HUES6 (cell line): Measurements from ENCODE around the gene COPZ2.

Experiments used
- H3K27ac ChIP-seq: 2 replicates; pipeline ENCODE4 v1.7.0; 2013; ENCODE audit warnings: low read depth, mild to moderate bottlenecking, low read length, inconsistent platforms
- H3K27me3 ChIP-seq: 2 replicates; pipeline ENCODE4 v1.6.1; 2013; ENCODE audit warnings: low read length; ENCODE audit not compliant: control insufficient read depth, insufficient read depth
- H3K36me3 ChIP-seq: 2 replicates; pipeline ENCODE4 v1.6.1; 2013; ENCODE audit warnings: low read length; ENCODE audit not compliant: control insufficient read depth, insufficient read depth
- H3K4me1 ChIP-seq: 2 replicates; pipeline ENCODE4 v1.6.1; 2013; ENCODE audit warnings: low read length; ENCODE audit not compliant: control insufficient read depth, insufficient read depth
- H3K4me3 ChIP-seq: 2 replicates; pipeline ENCODE4 v1.5.1; 2013; ENCODE audit warnings: low read depth, low read length
- H3K9ac ChIP-seq: one replicate; pipeline ENCODE4 v1.6.1; 2013; ENCODE audit warnings: mild to moderate bottlenecking, low read length
- H3K9me3 ChIP-seq: 2 replicates; pipeline ENCODE4 v1.6.1; 2013; ENCODE audit warnings: low read depth, low read length; ENCODE audit not compliant: control insufficient read depth, insufficient read depth

The COPZ2 gene

GRCh38 chr17:48016112-48016511 is 21.5 kb downstream of the COPZ2 start:
- Histone ChIP-seq H3K9me3 (no peaks in the 10 kb centered on the region), H3K9ac (no peak overlapping the region), H3K36me3 (no peaks in the 10 kb centered on the region), H3K4me3 (no peak overlapping the region), H3K27ac (no peak overlapping the region), H3K4me1 (peaks cover 26% of the 10 kb centered on the region), H3K27me3 (peaks cover 18% of the 10 kb centered on the region)

DNA sequence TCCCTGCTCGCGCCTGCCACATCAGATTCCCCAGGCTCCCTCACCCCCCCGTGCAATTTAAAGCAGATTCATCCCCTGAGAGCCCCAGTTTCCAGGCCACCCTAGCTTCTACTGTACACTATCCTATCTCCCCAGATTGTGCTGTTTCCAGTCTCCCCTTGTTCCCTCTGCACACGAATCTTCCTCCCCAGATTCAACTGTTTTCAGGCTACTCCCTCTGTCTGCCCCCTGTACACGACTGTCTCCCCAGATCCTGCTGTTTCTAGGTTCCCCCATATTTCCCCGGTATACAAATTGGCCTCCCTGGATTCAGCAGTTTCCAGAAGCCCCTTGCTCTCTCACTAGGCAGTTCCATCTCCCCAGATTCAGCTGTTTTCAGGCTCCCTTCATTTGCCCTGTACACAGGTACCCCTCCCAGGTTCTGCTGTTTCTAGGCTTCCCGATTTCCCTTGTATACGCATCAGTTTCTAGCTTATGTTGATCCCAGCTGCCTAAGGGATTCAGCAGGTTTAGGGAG is 22.9 kb downstream of the COPZ2 start:
- H3K4me3 ChIP-seq, result no peak overlapping the region

GRCh38 chr17:48013876-48014594 is 23.6 kb downstream of the COPZ2 start:
- H3K4me3 ChIP-seq, result no peak overlapping the region
- peaks cover 18% of the 10 kb centered on the region for H3K27me3 ChIP-seq
- no peaks in the 10 kb centered on the region for H3K36me3 ChIP-seq
- H3K27ac ChIP-seq, result no peak overlapping the region
- H3K9me3 ChIP-seq, result no peaks in the 10 kb centered on the region
- peaks cover 27% of the 10 kb centered on the region for H3K4me1 ChIP-seq
- H3K9ac ChIP-seq, result no peak overlapping the region

More for the DNA sequence above, 22.9 kb downstream of the COPZ2 start:
- Histone ChIP-seq H3K36me3 (no peaks in the 10 kb centered on the region), H3K4me1 (peaks cover 27% of the 10 kb centered on the region), H3K27ac (no peak overlapping the region), H3K27me3 (peaks cover 18% of the 10 kb centered on the region), H3K9ac (no peak overlapping the region), H3K9me3 (no peaks in the 10 kb centered on the region)

- Histone ChIP-seq H3K9ac (no peak overlapping the region), H3K4me3 (peak overlapping the region; percentile 72), H3K27ac (no peak overlapping the region)
These were observed 24.9 kb downstream of the COPZ2 start for GRCh38 chr17:48012654-48013053.

GRCh38 chr17:48012151-48012520 is 25.5 kb downstream of the COPZ2 start:
- Histone ChIP-seq H3K27ac (no peak overlapping the region), H3K4me1 (peaks cover 27% of the 10 kb centered on the region), H3K9ac (peak overlapping the region; percentile 46), H3K36me3 (no peaks in the 10 kb centered on the region), H3K4me3 (peak overlapping the region; percentile 72), H3K27me3 (peaks cover 18% of the 10 kb centered on the region), H3K9me3 (no peaks in the 10 kb centered on the region)

More at GRCh38 chr17:48012654-48013053, 24.9 kb downstream of the COPZ2 start:
- Histone ChIP-seq H3K4me1 (peaks cover 27% of the 10 kb centered on the region), H3K9me3 (no peaks in the 10 kb centered on the region), H3K36me3 (no peaks in the 10 kb centered on the region), H3K27me3 (peaks cover 18% of the 10 kb centered on the region)

DNA sequence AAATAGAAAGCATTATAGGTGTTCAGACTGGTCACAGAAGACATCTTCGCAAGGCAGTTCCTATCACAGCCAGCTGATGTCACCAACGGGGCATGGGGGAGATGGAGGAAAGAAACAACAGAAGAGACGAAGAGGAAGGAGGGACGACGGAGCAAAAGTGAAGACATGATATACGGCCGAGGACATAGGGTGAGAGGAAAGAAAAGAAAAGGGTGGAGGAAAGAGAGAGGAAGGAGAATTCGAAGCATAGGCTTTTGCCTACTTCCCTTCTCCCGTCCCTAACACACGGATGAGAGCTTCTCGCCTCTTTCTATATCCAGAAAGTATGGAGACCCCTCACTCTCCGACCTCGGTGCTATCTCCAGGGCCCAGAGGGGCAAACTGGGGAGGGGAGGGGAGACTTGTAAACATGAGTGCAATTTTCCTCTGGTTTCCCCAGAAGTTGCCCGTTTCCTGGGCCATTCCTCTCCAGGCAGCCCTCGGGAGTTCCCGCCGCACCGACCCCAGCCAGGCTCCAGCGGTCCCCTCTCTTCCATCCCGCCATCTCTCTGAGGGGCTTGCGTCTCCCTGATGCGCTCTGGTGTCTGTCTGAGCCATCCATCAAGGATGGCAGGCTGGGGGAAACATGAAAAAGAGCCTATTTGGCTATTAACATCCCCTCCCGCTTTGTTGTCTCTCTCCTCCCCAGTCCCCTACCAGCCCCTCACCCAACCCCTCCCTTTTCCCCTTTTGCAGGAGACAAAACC is 26.0 kb downstream of the COPZ2 start:
- H3K4me3 ChIP-seq, result peak overlapping the region; percentile 72
- no peaks in the 10 kb centered on the region for H3K9me3 ChIP-seq
- peak overlapping the region; percentile 46 for H3K9ac ChIP-seq
- H3K36me3 ChIP-seq, result no peaks in the 10 kb centered on the region
- H3K4me1 ChIP-seq, result peaks cover 27% of the 10 kb centered on the region
- H3K27me3 ChIP-seq, result peaks cover 18% of the 10 kb centered on the region
- H3K27ac ChIP-seq, result no peak overlapping the region

DNA sequence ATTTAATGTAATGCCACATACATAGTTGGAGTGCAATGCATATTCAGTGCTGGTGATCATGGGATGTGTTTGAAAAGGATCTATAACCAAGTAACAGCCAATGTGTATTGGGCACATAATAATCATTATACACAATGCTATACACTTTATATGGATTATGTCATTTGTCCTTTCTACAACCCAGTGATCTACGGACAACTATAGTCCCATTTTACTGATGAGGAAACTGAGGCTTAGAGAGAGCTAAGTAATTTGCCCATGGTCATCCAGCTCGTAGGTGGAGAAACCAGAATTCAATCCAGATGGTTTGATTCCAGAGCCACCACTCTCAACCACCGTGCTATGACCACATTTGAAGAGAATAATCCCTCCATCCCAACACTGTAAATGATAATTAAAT is 27.4 kb downstream of the COPZ2 start:
- Histone ChIP-seq H3K4me1 (peaks cover 34% of the 10 kb centered on the region), H3K36me3 (no peaks in the 10 kb centered on the region), H3K9me3 (no peaks in the 10 kb centered on the region), H3K27ac (no peak overlapping the region), H3K4me3 (no peak overlapping the region), H3K27me3 (peaks cover 18% of the 10 kb centered on the region), H3K9ac (no peak overlapping the region)

GRCh38 chr17:48006936-48007709 is 30.5 kb downstream of the COPZ2 start:
- Histone ChIP-seq H3K27ac (no peak overlapping the region), H3K4me3 (no peak overlapping the region), H3K9ac (no peak overlapping the region), H3K36me3 (no peaks in the 10 kb centered on the region), H3K27me3 (no peaks in the 10 kb centered on the region), H3K4me1 (peaks cover 40% of the 10 kb centered on the region), H3K9me3 (no peaks in the 10 kb centered on the region)

- Histone ChIP-seq H3K27ac (no peak overlapping the region), H3K9ac (no peak overlapping the region)
These were observed 32.6 kb downstream of the COPZ2 start for GRCh38 chr17:48004983-48005382.

DNA sequence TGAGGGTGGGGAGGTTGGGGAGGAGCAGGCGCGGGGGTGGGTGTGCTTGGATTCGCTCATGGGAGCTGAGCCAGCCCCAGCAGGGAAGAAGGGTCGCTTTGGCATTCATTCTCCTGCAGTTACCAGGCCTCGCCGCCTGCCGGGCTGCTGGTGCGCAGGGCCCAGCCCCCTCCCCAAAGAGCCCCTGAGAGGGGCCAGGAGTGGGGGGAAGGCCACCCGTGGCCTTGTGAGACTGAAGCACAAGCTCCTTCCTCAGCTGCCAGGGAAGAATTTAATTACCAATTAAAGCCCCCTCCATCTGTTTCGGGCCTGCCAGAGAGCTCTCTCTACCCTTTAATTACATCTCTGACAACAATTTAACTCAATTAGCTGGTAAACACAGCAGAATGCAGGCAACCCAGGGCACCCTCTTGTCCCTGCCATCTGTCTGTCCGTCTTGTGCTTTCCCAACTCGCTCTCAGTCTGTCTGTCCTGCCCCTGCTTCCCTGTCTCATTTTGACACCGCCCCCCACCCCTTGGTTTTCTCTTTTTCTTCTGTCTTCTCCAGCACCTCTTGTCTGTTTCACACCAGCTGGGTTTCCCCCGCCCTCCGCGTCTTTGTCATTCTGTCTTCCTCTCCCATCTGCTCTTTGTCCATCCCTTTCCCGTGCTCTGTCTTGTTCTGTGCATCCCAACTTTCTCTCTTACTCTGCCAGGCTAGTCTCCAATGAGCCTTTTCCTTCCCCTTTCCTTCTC is 34.0 kb downstream of the COPZ2 start:
- H3K36me3 ChIP-seq, result no peaks in the 10 kb centered on the region
- H3K27me3 ChIP-seq, result no peaks in the 10 kb centered on the region
- no peaks in the 10 kb centered on the region for H3K9me3 ChIP-seq
- peak overlapping the region; percentile 26 for H3K4me3 ChIP-seq
- H3K4me1 ChIP-seq, result peaks cover 44% of the 10 kb centered on the region
- H3K9ac ChIP-seq, result peak overlapping the region; percentile 66
- peak overlapping the region; percentile 84; the same call in 1 of the 2 replicates for H3K27ac ChIP-seq

More at GRCh38 chr17:48004983-48005382, 32.6 kb downstream of the COPZ2 start:
- Histone ChIP-seq H3K4me1 (peaks cover 41% of the 10 kb centered on the region), H3K9me3 (no peaks in the 10 kb centered on the region), H3K27me3 (no peaks in the 10 kb centered on the region), H3K4me3 (no peak overlapping the region), H3K36me3 (no peaks in the 10 kb centered on the region)
